Non-pigmented ciliary epithelial cell (primary cell): ENCODE measurements around the gene CNIH3.
A peak's percentile ranks its signal among the peaks of the same experiment; 100 is the strongest.

Experiments
- DNase-seq: peaks from one replicate; pipeline ENCODE4 v3.0.0-alpha.2; 2010; ENCODE audit warnings: low read depth

CNIH3 gene

DNA sequence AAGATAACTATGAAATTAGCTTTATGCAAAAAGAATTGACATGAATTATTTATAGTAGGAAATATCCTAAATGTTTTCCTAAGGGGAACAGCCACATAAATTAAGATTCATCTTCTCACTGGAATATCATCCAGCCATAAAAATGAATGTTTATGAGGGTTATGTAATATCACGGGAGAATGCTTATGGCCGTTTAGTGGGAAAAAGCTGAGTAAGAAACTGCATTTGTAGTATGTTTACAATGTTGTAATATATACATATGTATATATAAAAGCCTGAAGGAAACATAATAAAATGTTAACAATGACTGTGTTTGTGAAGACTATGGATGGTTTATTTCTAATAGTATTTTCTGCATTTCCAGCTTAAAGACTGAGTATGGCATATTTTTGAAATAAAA, 161.1 kb downstream of the CNIH3 start:
- DNase-seq = no peak

DNA sequence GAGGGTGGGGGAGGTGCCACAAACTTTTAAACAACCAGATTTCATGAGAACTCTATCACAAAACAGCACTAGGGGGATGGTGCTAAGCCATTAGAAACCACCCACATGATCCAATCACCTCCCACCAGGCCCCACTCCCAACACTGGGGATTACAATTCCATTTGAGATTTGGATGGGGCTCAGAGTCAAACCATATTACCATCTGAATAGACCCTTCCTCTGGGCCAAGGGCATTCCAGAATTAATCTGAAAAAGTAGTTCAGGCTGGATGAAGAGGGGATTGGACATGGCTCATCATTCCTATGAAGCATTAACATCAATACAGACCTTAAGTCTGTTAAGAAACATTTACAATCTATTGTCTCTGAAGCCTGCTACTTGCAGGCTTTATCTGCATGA, 163.4 kb downstream of the CNIH3 start:
- no peak for DNase-seq

DNA sequence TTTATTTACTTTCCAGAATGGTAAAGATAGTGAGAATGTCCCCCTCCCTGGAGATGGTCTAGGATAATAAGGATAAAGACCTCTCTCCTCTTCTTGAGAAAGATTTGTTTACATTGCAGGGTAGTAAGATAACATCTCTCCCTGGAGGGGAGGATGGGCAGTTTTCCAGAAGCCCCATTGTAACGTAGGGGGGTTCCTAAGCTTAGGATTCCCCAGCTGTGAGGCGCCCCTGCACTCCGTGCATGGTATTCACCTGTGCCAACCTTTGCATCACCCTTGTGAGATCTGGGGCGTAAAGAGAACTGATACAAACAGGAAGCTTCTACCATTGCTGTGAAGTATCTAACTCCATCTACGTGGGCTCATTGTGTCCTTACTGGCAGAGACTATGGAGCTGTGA, 164.6 kb downstream of the CNIH3 start:
- DNase-seq = no peak

DNA sequence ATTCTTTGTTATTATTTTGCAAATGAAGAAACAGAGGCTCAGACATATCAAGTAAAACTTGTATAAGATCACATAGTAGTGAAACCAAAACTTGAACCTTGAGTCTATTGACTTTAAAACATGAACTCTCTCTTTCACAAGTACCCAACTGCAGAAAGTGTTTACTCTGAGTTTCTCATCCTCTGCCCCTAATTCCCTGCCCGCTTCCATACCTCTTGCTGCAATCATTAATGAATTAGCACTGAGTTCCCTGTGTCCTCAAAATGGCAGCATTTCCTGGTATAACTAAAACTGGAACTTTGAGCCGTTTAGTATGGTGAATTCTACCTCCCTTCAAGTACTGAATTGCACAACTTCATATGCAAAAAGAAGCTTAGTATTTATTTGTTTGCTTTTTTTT, 165.7 kb downstream of the CNIH3 start:
- DNase-seq = no peak

DNA sequence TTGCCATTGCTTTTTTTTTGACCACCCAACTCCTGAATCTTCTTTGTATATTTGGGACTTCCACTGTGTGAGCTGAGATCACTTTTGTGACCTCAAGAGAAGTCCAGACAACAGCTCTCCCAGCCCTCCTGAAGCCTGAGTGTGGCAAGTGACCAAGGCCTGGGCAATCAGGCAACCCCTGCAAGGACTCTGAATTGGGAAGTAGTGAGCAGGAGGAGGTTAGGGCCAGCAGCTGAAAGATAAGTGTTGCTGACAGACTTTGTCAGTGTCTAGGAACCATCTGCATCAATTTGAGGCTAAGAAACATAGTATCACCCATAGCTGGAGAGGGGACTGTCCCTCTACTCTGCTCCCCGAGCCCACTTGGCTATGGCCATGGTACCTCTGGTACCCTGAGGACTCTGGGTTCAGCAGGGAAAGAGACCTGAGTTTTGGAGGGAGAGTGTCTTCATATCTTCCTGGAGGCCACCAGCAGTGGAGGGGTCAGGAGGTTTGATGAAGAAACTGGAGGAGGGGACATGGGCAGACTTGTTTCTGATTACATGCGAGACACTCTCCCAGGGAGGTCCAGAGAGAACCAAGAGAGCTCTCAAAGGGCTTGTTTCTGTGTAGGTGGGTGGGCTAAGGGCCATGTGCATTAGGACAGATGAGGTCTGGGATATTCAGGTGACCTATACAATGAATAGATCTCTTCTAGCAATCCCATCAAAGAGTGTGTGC, 166.3 kb downstream of the CNIH3 start:
- DNase-seq = no peak

DNA sequence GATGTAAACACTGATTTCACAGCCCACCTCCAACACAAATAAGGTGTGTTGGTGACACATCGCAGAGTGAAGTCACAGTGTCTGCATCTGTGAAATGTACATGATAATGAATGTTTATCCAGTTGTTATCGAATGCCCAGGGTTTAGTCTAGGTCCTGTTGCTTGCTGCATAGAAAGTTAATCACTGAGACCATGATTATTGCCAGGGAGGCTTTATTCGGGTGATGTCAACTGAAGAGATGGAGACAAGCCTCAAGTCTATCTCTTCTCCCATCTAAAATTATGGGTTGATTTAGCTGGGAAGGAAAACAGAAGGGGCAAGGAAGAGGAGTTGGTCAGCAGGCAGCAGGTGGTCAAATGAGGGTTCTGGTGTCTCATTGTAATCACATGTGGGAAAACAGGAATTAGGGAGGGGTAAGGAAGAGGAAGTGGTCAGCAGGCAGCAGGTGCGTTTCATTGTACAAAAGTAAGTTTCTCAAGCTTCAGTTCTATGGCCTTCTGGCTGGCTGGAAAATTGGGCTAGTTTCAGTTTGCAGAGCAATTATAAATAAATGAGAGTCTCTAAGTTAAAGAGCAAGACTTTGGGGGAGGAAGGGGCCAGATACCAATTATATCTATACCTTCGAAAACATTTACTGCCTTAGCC, 167.0 kb downstream of the CNIH3 start:
- DNase-seq = no peak

DNA sequence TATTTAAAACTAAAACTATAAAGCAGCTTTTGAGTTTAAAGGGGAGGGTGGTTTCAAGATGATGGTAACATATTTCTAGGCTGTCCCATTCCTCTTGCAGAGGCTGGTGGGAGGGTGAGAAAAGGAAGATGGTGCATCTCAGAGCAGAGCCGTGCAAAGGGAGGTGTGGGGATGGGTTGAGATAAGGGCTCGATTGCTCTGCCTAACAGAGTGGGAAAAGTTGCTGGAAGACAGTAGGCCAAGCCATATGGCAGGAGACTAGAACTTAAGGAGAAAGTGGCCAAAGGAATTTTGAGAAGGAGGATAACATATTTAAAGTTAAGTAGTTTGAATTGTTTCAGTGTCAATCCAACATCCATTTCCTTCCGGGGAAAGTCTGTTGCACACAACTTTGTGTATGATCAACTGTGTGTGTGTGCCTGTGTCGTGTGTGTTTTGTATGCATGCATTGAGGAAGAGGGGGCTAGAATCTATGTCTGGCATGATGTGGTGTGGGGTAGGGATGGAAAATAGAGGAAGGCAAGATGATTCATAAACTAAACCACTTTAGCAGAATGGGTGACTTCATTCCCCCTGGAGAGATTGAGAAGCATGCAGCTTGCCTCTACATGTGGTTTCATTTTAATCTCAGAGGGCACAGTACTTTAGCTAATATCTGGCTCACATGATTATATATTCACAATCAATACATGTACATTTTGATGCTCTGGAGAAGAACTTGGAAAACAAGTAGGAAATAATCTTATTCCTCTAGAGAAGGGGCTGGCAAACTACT, 168.3 kb downstream of the CNIH3 start:
- DNase-seq = peak; percentile 18

DNA sequence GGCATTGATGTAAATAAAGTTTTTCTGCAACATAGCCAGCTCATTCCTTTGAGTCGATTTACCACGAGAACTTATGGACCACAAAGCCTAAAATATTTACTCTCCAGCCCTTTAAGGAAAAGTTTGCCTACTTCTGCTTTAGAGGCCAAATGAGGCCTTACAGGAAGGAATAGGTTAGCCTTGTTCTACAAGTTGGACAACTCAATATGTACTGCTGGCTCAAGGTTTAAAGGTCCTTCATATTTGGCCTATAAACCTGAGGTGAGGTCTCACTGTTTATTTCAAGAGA, 168.9 kb downstream of the CNIH3 start:
- no peak for DNase-seq

DNA sequence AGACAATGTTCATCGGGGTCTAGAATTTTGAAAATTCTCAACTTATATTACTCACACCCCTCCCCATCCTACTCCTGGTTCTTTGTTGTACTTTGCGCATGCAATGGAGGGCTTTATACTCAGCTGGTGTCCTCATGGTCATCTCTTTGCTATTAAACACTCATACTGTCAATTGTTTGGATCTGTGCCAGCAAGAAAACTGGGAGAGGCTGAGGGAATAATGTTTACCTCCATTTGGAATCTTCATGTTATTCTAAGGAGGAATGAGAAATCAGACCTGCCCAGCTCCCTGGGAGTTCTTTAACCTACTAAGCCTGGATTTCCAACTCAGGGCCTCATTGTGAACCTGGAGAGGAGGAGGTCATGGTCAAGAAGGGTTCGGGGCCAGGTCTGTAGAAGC, 169.5 kb downstream of the CNIH3 start:
- no peak for DNase-seq

DNA sequence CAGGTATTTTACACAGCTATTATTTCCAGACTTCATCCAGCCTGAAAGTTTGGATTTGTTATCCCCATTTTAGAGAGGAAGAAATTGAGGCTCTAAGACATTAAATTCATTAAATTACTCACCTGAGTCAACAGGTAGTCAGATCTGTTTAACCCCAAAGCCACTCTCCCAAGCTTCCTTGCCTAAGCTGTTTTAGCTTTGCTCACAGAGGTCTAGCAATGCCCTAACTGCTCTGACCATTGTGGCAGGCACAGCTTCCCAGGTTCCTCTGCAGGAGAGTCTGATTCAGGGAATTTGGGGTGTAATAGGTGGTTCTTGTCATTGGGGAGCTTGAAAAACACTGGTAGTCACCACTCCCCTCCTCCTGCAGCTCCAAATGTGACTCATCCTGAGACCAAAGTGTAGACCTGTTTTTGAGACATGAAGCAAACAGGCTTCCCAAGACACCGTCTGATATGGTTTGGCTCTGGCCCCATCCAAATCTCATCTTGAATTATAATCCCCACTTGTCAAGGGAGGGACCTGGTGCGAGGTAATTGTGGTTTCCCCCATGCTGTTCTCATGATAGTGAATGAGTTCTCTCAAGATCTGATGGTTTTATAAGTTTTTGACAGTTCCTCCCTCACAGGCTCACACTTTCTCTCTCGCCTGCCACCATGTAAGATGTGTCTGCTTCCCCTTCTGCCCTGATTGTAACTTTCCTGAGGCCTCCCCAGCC, 170.6 kb downstream of the CNIH3 start:
- peak; percentile 8 for DNase-seq

DNA sequence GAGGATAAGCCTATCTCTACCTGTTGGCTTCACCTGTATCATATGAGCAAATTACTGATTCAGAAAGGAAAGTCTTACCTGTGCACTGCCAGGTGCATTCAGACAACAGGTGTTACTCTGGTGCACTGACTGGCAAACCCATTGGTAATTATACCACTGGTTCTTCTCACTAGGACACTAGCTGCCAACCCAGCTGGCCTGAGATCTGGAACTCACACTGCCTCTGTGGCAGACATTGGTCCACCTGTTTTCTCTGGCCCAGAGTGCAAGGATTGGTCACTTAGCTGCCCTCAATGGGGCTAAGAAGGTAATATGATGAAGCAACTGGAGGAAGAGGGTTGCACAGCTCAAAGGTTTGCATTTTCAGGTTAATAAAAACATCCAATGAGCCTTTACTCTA, 173.2 kb downstream of the CNIH3 start:
- no peak for DNase-seq
